Panc1 (cell line): ENCODE data around the gene CDH23. TPM values are rescaled to one million over a fixed set of nuclear protein-coding genes. Genes with fewer than 3 reads are reported as not detected.

Experiments
- ATAC-seq: fragments of 200-7000 bp; cut with Tn5 transposase; 2 replicates; pipeline ENCODE4 v1.9.1; 2020; ENCODE audit warnings: mild to moderate bottlenecking, moderate library complexity
- BruUV-seq: library from RNA; stranded (reverse); fragments of 400-500 nt; replicated peaks from 2 replicates; lab custom pipeline; 2021; lab: Mats Ljungman, UMichigan
- CTCF ChIA-PET: fragments of 300-600 bp; sonication (Branson Sonifier 250); formaldehyde crosslinking; loops from one replicate; lab custom pipeline; 2022; ENCODE audit warnings: antibody characterized with exemption; lab: Charles Lee
- POLR2A ChIA-PET: fragments of 300-600 bp; sonication (Branson Sonifier 250); formaldehyde crosslinking; loops from one replicate; lab custom pipeline; 2022; ENCODE audit warnings: antibody characterized with exemption; lab: Charles Lee
- DNase-seq: peaks from one replicate; pipeline ENCODE4 v3.0.0-alpha.2; 2010; ENCODE audit warnings: low read depth, low spot score
- H3K27ac ChIP-seq: 2 replicates; pipeline ENCODE4 v1.5.1; 2011; ENCODE audit warnings: mild to moderate bottlenecking, low read length, inconsistent platforms
- H3K27me3 ChIP-seq: fragments of 200-500 bp; sonication (Bioruptor generic); 2 replicates; pipeline ENCODE4 v1.6.0; 2014; ENCODE audit warnings: low read length, inconsistent platforms; ENCODE audit not compliant: control insufficient read depth, insufficient read depth
- H3K36me3 ChIP-seq: fragments of 200-500 bp; sonication (Bioruptor generic); 2 replicates; pipeline ENCODE4 v1.5.1; 2014; ENCODE audit warnings: inconsistent platforms, mild to moderate bottlenecking, low read length, moderate library complexity; ENCODE audit not compliant: control insufficient read depth, insufficient read depth
- H3K4me1 ChIP-seq: 2 replicates; pipeline ENCODE4 v1.5.1; 2011; ENCODE audit warnings: inconsistent platforms, mild to moderate bottlenecking, low read length, moderate library complexity; ENCODE audit not compliant: control insufficient read depth, insufficient read depth
- H3K4me3 ChIP-seq, 2 experiments: 2 replicates each; pipeline ENCODE4 v1.5.1; 2011 to 2012; ENCODE audit warnings: low read depth in 2 of 2, low read length in 2 of 2, mild to moderate bottlenecking in 2 of 2, inconsistent platforms in 1 of 2, moderate library complexity in 1 of 2
- H3K9me3 ChIP-seq: fragments of 200-500 bp; sonication (Bioruptor generic); 2 replicates; pipeline ENCODE4 v1.5.1; 2014; ENCODE audit warnings: low read depth, mild to moderate bottlenecking, inconsistent platforms, low read length, moderate library complexity; ENCODE audit not compliant: control insufficient read depth, insufficient read depth
- POLR2AphosphoS5 ChIP-seq: IDR thresholded peaks from 2 replicates; pipeline ENCODE4 v1.6.1; 2012; ENCODE audit warnings: mild to moderate bottlenecking, low read depth, low read length, moderate library complexity
- SIN3A ChIP-seq: IDR thresholded peaks from 2 replicates; pipeline ENCODE4 v1.6.1; 2012; ENCODE audit warnings: low read depth, mild to moderate bottlenecking, low read length, moderate library complexity, borderline replicate concordance; ENCODE audit not compliant: insufficient read depth
- TCF7L2 ChIP-seq: IDR thresholded peaks from 2 replicates; pipeline ENCODE4 v1.6.1; 2011; ENCODE audit warnings: mild to moderate bottlenecking, low read depth, low read length, inconsistent platforms
- in situ Hi-C: cut with HindIII; loops from 2 replicates; pipeline ENCODE4 v1.10.0; 2016; ENCODE audit warnings: low sequenced_read_pairs, low pct_unique_long_range_greater_than_20kb
- intact Hi-C: fragments of 100-400 bp; cut with micrococcal nuclease; formaldehyde crosslinking; loops from one replicate; pipeline ENCODE4 v1.10.0; 2022; ENCODE audit not compliant: unreplicated experiment
- total RNA-seq: library from RNA; stranded (reverse); gene quantifications from one replicate; pipeline ENCODE4 v1.2.1, GENCODE V29; 2021; ENCODE audit not compliant: unreplicated experiment
- TF ChIP-seq, protein P1 (sequence below), 2 experiments: IDR thresholded peaks; 2 replicates each; pipeline ENCODE4 v1.6.1; 2011 to 2012; ENCODE audit warnings: low read depth in 2 of 2, control low read depth in 1 of 2, low read length in 1 of 2, mild to moderate bottlenecking in 1 of 2, moderate library complexity in 1 of 2; ENCODE audit not compliant: insufficient read depth in 1 of 2
- TF ChIP-seq, protein P2 (sequence below): fragments of 450-650 bp; IDR thresholded peaks from 2 replicates; pipeline ENCODE4 v1.5.1; 2017; ENCODE audit warnings: mild to moderate bottlenecking

The CDH23 gene
- total RNA-seq, 1 experiment from 2014 or later: 2.7 TPM

- CTCF ChIA-PET: no interaction called here
- Histone ChIP-seq H3K4me3 (no peak overlapping the region), H3K36me3 (no peaks in the 10 kb centered on the region), H3K27ac (no peak overlapping the region), H3K4me1 (no peaks in the 10 kb centered on the region), H3K9me3 (no peaks in the 10 kb centered on the region), H3K27me3 (peaks cover 19% of the 10 kb centered on the region; the same call in 1 of the 2 replicates)
- POLR2A ChIA-PET: no interaction called here
- no peak for DNase-seq
- BruUV-seq: no TSS peak
- TF ChIP-seq TCF7L2: no peak
- TF ChIP-seq, protein P1, sequence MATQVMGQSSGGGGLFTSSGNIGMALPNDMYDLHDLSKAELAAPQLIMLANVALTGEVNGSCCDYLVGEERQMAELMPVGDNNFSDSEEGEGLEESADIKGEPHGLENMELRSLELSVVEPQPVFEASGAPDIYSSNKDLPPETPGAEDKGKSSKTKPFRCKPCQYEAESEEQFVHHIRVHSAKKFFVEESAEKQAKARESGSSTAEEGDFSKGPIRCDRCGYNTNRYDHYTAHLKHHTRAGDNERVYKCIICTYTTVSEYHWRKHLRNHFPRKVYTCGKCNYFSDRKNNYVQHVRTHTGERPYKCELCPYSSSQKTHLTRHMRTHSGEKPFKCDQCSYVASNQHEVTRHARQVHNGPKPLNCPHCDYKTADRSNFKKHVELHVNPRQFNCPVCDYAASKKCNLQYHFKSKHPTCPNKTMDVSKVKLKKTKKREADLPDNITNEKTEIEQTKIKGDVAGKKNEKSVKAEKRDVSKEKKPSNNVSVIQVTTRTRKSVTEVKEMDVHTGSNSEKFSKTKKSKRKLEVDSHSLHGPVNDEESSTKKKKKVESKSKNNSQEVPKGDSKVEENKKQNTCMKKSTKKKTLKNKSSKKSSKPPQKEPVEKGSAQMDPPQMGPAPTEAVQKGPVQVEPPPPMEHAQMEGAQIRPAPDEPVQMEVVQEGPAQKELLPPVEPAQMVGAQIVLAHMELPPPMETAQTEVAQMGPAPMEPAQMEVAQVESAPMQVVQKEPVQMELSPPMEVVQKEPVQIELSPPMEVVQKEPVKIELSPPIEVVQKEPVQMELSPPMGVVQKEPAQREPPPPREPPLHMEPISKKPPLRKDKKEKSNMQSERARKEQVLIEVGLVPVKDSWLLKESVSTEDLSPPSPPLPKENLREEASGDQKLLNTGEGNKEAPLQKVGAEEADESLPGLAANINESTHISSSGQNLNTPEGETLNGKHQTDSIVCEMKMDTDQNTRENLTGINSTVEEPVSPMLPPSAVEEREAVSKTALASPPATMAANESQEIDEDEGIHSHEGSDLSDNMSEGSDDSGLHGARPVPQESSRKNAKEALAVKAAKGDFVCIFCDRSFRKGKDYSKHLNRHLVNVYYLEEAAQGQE (IDR thresholded peaks at IDR 0.05; ENCODE audit: insufficient read depth in 1 of 2, low read depth in 2 of 2, low read length in 1 of 2): no peak
- TF ChIP-seq, protein P2, sequence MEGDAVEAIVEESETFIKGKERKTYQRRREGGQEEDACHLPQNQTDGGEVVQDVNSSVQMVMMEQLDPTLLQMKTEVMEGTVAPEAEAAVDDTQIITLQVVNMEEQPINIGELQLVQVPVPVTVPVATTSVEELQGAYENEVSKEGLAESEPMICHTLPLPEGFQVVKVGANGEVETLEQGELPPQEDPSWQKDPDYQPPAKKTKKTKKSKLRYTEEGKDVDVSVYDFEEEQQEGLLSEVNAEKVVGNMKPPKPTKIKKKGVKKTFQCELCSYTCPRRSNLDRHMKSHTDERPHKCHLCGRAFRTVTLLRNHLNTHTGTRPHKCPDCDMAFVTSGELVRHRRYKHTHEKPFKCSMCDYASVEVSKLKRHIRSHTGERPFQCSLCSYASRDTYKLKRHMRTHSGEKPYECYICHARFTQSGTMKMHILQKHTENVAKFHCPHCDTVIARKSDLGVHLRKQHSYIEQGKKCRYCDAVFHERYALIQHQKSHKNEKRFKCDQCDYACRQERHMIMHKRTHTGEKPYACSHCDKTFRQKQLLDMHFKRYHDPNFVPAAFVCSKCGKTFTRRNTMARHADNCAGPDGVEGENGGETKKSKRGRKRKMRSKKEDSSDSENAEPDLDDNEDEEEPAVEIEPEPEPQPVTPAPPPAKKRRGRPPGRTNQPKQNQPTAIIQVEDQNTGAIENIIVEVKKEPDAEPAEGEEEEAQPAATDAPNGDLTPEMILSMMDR: no peak
- TF ChIP-seq POLR2AphosphoS5: no peak
- no peak for TF ChIP-seq SIN3A
- in situ Hi-C loops: no loop called here
- ATAC-seq: no peak
- intact Hi-C loops: no loop called here
Measured at GRCh38 chr10:71481746-71482410, 85.2 kb downstream of the CDH23 start.

DNA sequence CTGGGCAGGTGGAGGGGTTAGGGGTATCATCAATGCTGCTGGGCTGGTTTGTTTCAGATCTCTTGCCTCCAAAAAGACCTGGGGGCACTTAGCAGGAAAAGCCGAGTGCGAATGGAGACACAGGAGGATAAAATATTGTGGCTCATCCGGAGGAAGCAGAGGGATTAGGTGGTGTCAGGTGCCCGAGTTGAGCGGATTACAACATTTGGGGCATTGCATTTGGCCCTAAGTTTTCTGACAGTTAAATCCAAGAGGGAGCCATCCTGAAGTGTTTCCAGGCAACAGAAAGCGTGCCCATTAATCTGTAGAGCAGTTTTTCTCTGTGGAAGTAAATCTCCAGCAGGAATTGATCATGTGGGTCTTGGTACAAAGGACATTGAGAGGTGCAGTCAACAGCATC lies 85.9 kb downstream of the CDH23 start:
- ATAC-seq (no peak), DNase-seq (no peak)
- no peaks in the 10 kb centered on the region for H3K36me3 ChIP-seq
- H3K27me3 ChIP-seq: peaks cover 18% of the 10 kb centered on the region; the same call in 1 of the 2 replicates
- intact Hi-C loops (no loop called here), in situ Hi-C loops (no loop called here)
- ChIA-PET CTCF (no interaction called here), POLR2A (no interaction called here)
- H3K9me3 ChIP-seq: no peaks in the 10 kb centered on the region
- no TSS peak for BruUV-seq
- no peak overlapping the region for H3K4me3 ChIP-seq
- TF ChIP-seq, protein P2: no peak
- TF ChIP-seq, protein P1 (IDR thresholded peaks at IDR 0.05; ENCODE audit: insufficient read depth in 1 of 2, low read depth in 2 of 2, low read length in 1 of 2): no peak
- TF ChIP-seq SIN3A (no peak), TCF7L2 (no peak), POLR2AphosphoS5 (no peak)
- no peak overlapping the region for H3K27ac ChIP-seq
- no peaks in the 10 kb centered on the region for H3K4me1 ChIP-seq
